Ovary (tissue), 9 donors: ENCODE measurements around the gene GNB1. TPM values are rescaled to one million over a fixed set of nuclear protein-coding genes. Genes with fewer than 3 reads are reported as not detected.

Experiments
- DNase-seq, 5 donors: peaks; one replicate each; pipeline ENCODE4 v3.0.0-alpha.2; 2019 to 2020
- H3K27ac ChIP-seq, 2 donors: fragments of 200-600 bp; one replicate each; pipeline versions ENCODE4 v1.5.1 to v1.8.0; 2019 to 2022
- H3K27me3 ChIP-seq: fragments of 200-600 bp; one replicate; pipeline ENCODE4 v1.8.0; 2022
- H3K36me3 ChIP-seq: fragments of 200-600 bp; sonication (generic); one replicate; pipeline ENCODE4 v1.5.1; 2019
- H3K4me1 ChIP-seq: one replicate; pipeline ENCODE4 v1.8.1; 2013; ENCODE audit warnings: mild to moderate bottlenecking, moderate library complexity; ENCODE audit not compliant: insufficient read depth
- H3K4me3 ChIP-seq: fragments of 200-600 bp; sonication (generic); one replicate; pipeline ENCODE4 v1.5.1; 2017
- H3K9me3 ChIP-seq, 2 donors: fragments of 200-600 bp in 1 of 2; sonication (generic) in 1 of 2; one replicate each; pipeline versions ENCODE4 v1.5.1 to v1.8.1; 2013 to 2019; ENCODE audit warnings: mild to moderate bottlenecking in 1 of 2, moderate library complexity in 1 of 2
- CTCF ChIP-seq, 3 donors: fragments of 450-650 bp in 2 of 3; fragments of 200-600 bp in 1 of 3; IDR thresholded peaks; one replicate each; pipeline versions ENCODE4 v1.5.1 to v1.8.0; 2016 to 2022; ENCODE audit warnings: antibody characterized with exemption in 3 of 3, mild to moderate bottlenecking in 1 of 3
- EP300 ChIP-seq: sonication (generic); formaldehyde crosslinking; IDR thresholded peaks from one replicate; pipeline ENCODE4 v1.6.1; 2017; ENCODE audit warnings: antibody characterized with exemption
- POLR2A ChIP-seq: fragments of 450-650 bp; IDR thresholded peaks from one replicate; pipeline ENCODE4 v1.6.1; 2017; ENCODE audit warnings: antibody characterized with exemption, mild to moderate bottlenecking, moderate library complexity
- WGBS, 3 donors: extraction: QIAGEN DNeasy Blood & Tissue Kit in 1 of 3; methylation state at CpG; one replicate each; pipeline versions ENCODE4 v1.1.5 to v1.1.7; 2013 to 2017; 5-methylcytosine and 5-hydroxymethylcytosine counted together
- intact Hi-C, 4 donors: fragments of 100-400 bp; cut with DNase I; formaldehyde crosslinking; loops; one replicate each; pipeline versions ENCODE4 v1.11.0 to v1.15.1; 2022 to 2023
- polyA plus RNA-seq, 2 donors: library from polyadenylated mRNA; stranded (reverse); fragments of 200-250 nt in 1 of 2; fragments of 350-450 nt in 1 of 2; fragmentation: Illumina TruSeq in 1 of 2; extraction: RNeasy Lipid Tissue Mini Kit (QIAGEN cat#74804) in 1 of 2; gene quantifications; one replicate each; pipeline ENCODE4 v1.2.3, GENCODE V29; 2013 to 2014
- total RNA-seq, 7 donors: library from RNA; depleted of rRNA in 2 of 7; stranded (reverse); fragments of >200 nt in 2 of 7; fragmentation: NEBNext Ultra II Directional in 3 of 7; extraction: Animal tissue kit (Norgen Biotek cat#: 25700) in 3 of 7; gene quantifications; one replicate each; pipeline versions ENCODE4 v1.1.0 to v1.2.4, GENCODE V29; 2016 to 2023
- donor health status: DM: no; HTN: no; CAD: no; lungs with moderate emphysema.
- donor health status: DM: no; HTN: no; CAD: no.
- donor health status: Bipolar disorder and iron deficiency.
- donor health status: DM: yes; HTN: yes; CAD: no.
- donor health status: DM: no; HTN: no; CAD: no.
- donor health status: DM: yes; HTN: yes; CAD: no.

Gene GNB1
- total and polyA plus RNA-seq, 9 donors: 92.9 to 314 (median 255) TPM

- no peak for TF ChIP-seq CTCF (IDR thresholded peaks at IDR 0.05)
- TF ChIP-seq POLR2A: no peak
- no peak for TF ChIP-seq EP300
- no peak overlapping the region for H3K27ac ChIP-seq
- DNase-seq: peak in 1 of 5 donors; percentile 25
- H3K27me3 ChIP-seq: no peaks in the 10 kb centered on the region
- 75 to 88% (median 75%) methylated on average over 5 to 6 of the region's 6 CpGs for WGBS, 3 donors
- no peaks in the 10 kb centered on the region for H3K36me3 ChIP-seq
- intact Hi-C loops: no loop called here
- H3K4me1 ChIP-seq: peaks cover 6% of the 10 kb centered on the region
- H3K4me3 ChIP-seq: no peak overlapping the region
- H3K9me3 ChIP-seq: no peaks in the 10 kb centered on the region
Measured at GRCh38 chr1:1921459-1921862, 30.6 kb upstream of the GNB1 start.

- WGBS, 3 donors: 81 to 89% (median 82%) methylated on average over 27 of the region's 27 CpGs
- Histone ChIP-seq H3K4me3 (no peak overlapping the region), H3K27ac (no peak overlapping the region), H3K4me1 (peaks cover 6% of the 10 kb centered on the region), H3K9me3 (no peaks in the 10 kb centered on the region), H3K27me3 (no peaks in the 10 kb centered on the region), H3K36me3 (no peaks in the 10 kb centered on the region)
- peak in 2 of 5 donors; percentile 52 for DNase-seq
- TF ChIP-seq CTCF (IDR thresholded peaks at IDR 0.05) (no peak), EP300 (no peak), POLR2A (no peak)
- intact Hi-C loops: no loop called here
Measured at GRCh38 chr1:1920608-1921458, 29.9 kb upstream of the GNB1 start.

- no peak for DNase-seq
- H3K4me3 ChIP-seq: peak overlapping the region; percentile 44
- TF ChIP-seq EP300 (no peak), CTCF (IDR thresholded peaks at IDR 0.05) (no peak), POLR2A (no peak)
- H3K4me1 ChIP-seq: peaks cover 6% of the 10 kb centered on the region
- H3K9me3 ChIP-seq: no peaks in the 10 kb centered on the region
- peak overlapping the region in 1 of 2 donors; percentile 57 for H3K27ac ChIP-seq
- 84 to 88% (median 85%) methylated on average over 6 of the region's 6 CpGs for WGBS, 3 donors
- H3K36me3 ChIP-seq: no peaks in the 10 kb centered on the region
- intact Hi-C loops: no loop called here
- no peaks in the 10 kb centered on the region for H3K27me3 ChIP-seq
Measured at GRCh38 chr1:1920057-1920607, 29.2 kb upstream of the GNB1 start.

- Histone ChIP-seq H3K27me3 (no peaks in the 10 kb centered on the region), H3K4me3 (peak overlapping the region; percentile 44), H3K27ac (peak overlapping the region in 1 of 2 donors; percentile 57), H3K36me3 (no peaks in the 10 kb centered on the region), H3K9me3 (no peaks in the 10 kb centered on the region), H3K4me1 (peaks cover 6% of the 10 kb centered on the region)
- TF ChIP-seq CTCF (IDR thresholded peaks at IDR 0.05): no peak
- no peak for TF ChIP-seq POLR2A
- intact Hi-C loops: no loop called here
- WGBS, 3 donors: 11 to 13% (median 11%) methylated on average over 48 to 62 of the region's 62 CpGs
- DNase-seq: peak; percentile 98 to 100 (median 100)
Measured at GRCh38 chr1:1919304-1920056, 28.6 kb upstream of the GNB1 start.
